Measurements from ENCODE around the gene RPN2. TPM values are rescaled to one million over a fixed set of nuclear protein-coding genes. Genes with fewer than 3 reads are reported as not detected.

RPN2 gene
- total RNA-seq, 1 experiment from 2014 or later: 226 TPM

GRCh38 chr20:37152284-37152683 lies 26.8 kb upstream of the RPN2 start:
- intact Hi-C loops (cut with micrococcal nuclease): no loop called here
- H3K27me3 Mint-ChIP-seq (ENCODE audit: insufficient read depth, unreplicated experiment): no peaks in the 10 kb centered on the region
- ChIA-PET POLR2A (no interaction called here), CTCF (interaction anchor here (0.6 kb wide), 1 partner anchor 67 kb away, joined by 3 read pairs; no protein-coding TSS in a partner anchor)
- no peaks in the 10 kb centered on the region for H3K4me1 Mint-ChIP-seq (ENCODE audit: insufficient read depth, unreplicated experiment)
- DNase-seq (ENCODE audit: unreplicated experiment): no peak
- no peak overlapping the region for H3K27ac Mint-ChIP-seq (ENCODE audit: low read depth, unreplicated experiment)
- BruUV-seq (replicated peaks): no TSS peak
- no peaks in the 10 kb centered on the region for H3K9me3 Mint-ChIP-seq (ENCODE audit: unreplicated experiment)
- no peak overlapping the region for H3K4me3 Mint-ChIP-seq (ENCODE audit: unreplicated experiment)
- no peaks in the 10 kb centered on the region for H3K36me3 Mint-ChIP-seq (ENCODE audit: insufficient read depth, unreplicated experiment)
- TF ChIP-seq CTCF (IDR thresholded peaks at IDR 0.05; ENCODE audit: unreplicated experiment): no peak

GRCh38 chr20:37154684-37155298 lies 24.3 kb upstream of the RPN2 start:
- BruUV-seq (replicated peaks): no TSS peak
- Mint-ChIP-seq H3K4me3 (ENCODE audit: unreplicated experiment) (no peak overlapping the region), H3K9me3 (ENCODE audit: unreplicated experiment) (no peaks in the 10 kb centered on the region), H3K4me1 (ENCODE audit: insufficient read depth, unreplicated experiment) (no peaks in the 10 kb centered on the region), H3K36me3 (ENCODE audit: insufficient read depth, unreplicated experiment) (no peaks in the 10 kb centered on the region), H3K27ac (ENCODE audit: low read depth, unreplicated experiment) (no peak overlapping the region), H3K27me3 (ENCODE audit: insufficient read depth, unreplicated experiment) (no peaks in the 10 kb centered on the region)
- POLR2A ChIA-PET: interaction anchor here (0.6 kb wide), 2 partner anchors 202 to 1551 kb away, joined by 3 read pairs; no protein-coding TSS in a partner anchor
- no peak for DNase-seq (ENCODE audit: unreplicated experiment)
- CTCF ChIA-PET: interaction anchor here (0.6 kb wide), 1 partner anchor 740 kb away, joined by 3 read pairs; no protein-coding TSS in a partner anchor
- intact Hi-C loops (cut with micrococcal nuclease): no loop called here
- TF ChIP-seq CTCF (IDR thresholded peaks at IDR 0.05; ENCODE audit: unreplicated experiment): no peak

- Mint-ChIP-seq H3K36me3 (ENCODE audit: insufficient read depth, unreplicated experiment) (no peaks in the 10 kb centered on the region), H3K4me1 (ENCODE audit: insufficient read depth, unreplicated experiment) (no peaks in the 10 kb centered on the region), H3K4me3 (ENCODE audit: unreplicated experiment) (no peak overlapping the region), H3K27ac (ENCODE audit: low read depth, unreplicated experiment) (no peak overlapping the region), H3K27me3 (ENCODE audit: insufficient read depth, unreplicated experiment) (peaks cover 8% of the 10 kb centered on the region), H3K9me3 (ENCODE audit: unreplicated experiment) (no peaks in the 10 kb centered on the region)
- BruUV-seq (replicated peaks): no TSS peak
- intact Hi-C loops (cut with micrococcal nuclease): no loop called here
- CTCF ChIA-PET: interaction anchor here (0.6 to 1.1 kb wide), 5 partner anchors 11 to 1359 kb away, joined by 3 to 4 read pairs (median 4); no protein-coding TSS in a partner anchor
- POLR2A ChIA-PET: interaction anchor here (0.6 kb wide), 1 partner anchor 10 kb away, joined by 3 read pairs; no protein-coding TSS in a partner anchor
- DNase-seq (ENCODE audit: unreplicated experiment): no peak
- TF ChIP-seq CTCF (IDR thresholded peaks at IDR 0.05; ENCODE audit: unreplicated experiment): no peak
These were observed 23.1 kb upstream of the RPN2 start for GRCh38 chr20:37155987-37156386.

GRCh38 chr20:37158248-37158647 lies 20.9 kb upstream of the RPN2 start:
- TF ChIP-seq CTCF (IDR thresholded peaks at IDR 0.05; ENCODE audit: unreplicated experiment): no peak
- peaks cover 30% of the 10 kb centered on the region for H3K27me3 Mint-ChIP-seq (ENCODE audit: insufficient read depth, unreplicated experiment)
- no peaks in the 10 kb centered on the region for H3K36me3 Mint-ChIP-seq (ENCODE audit: insufficient read depth, unreplicated experiment)
- CTCF ChIA-PET: interaction anchor here (0.6 to 1.1 kb wide), 3 partner anchors 17 to 957 kb away, joined by 3 to 4 read pairs (median 3); no protein-coding TSS in a partner anchor
- H3K4me3 Mint-ChIP-seq (ENCODE audit: unreplicated experiment): no peak overlapping the region
- H3K4me1 Mint-ChIP-seq (ENCODE audit: insufficient read depth, unreplicated experiment): no peaks in the 10 kb centered on the region
- no peaks in the 10 kb centered on the region for H3K9me3 Mint-ChIP-seq (ENCODE audit: unreplicated experiment)
- DNase-seq (ENCODE audit: unreplicated experiment): no peak
- BruUV-seq (replicated peaks): no TSS peak
- H3K27ac Mint-ChIP-seq (ENCODE audit: low read depth, unreplicated experiment): no peak overlapping the region
- intact Hi-C loops (cut with micrococcal nuclease): no loop called here
- POLR2A ChIA-PET: interaction anchor here (0.7 to 0.8 kb wide), 2 partner anchors 24 to 1085 kb away, joined by 3 to 4 read pairs; no protein-coding TSS in a partner anchor
